GM13976 (cell line): Measurements from ENCODE around the gene MEOX2.

ENCODE experiments used
- DNase-seq: peaks from one replicate; pipeline ENCODE4 v3.0.0; 2012; ENCODE audit warnings: low spot score
- in situ Hi-C: fragments of 300-500 bp; cut with MboI; formaldehyde crosslinking; loops from one replicate; pipeline ENCODE4 v1.12.0; 2022; ENCODE audit warnings: low sequenced_read_pairs, mixed read lengths, inconsistent platforms; ENCODE audit not compliant: unreplicated experiment
- TF ChIP-seq, protein P1 (sequence below): IDR thresholded peaks from 2 replicates; pipeline ENCODE4 v1.5.1; 2012; ENCODE audit warnings: borderline replicate concordance, mild to moderate bottlenecking; ENCODE audit not compliant: insufficient read depth; ENCODE audit errors: extremely low read depth, missing control alignments, control extremely low read depth

MEOX2 gene

GRCh38 chr7:15688279-15688626 lies 1.8 kb upstream of the MEOX2 start:
- TF ChIP-seq, protein P1, sequence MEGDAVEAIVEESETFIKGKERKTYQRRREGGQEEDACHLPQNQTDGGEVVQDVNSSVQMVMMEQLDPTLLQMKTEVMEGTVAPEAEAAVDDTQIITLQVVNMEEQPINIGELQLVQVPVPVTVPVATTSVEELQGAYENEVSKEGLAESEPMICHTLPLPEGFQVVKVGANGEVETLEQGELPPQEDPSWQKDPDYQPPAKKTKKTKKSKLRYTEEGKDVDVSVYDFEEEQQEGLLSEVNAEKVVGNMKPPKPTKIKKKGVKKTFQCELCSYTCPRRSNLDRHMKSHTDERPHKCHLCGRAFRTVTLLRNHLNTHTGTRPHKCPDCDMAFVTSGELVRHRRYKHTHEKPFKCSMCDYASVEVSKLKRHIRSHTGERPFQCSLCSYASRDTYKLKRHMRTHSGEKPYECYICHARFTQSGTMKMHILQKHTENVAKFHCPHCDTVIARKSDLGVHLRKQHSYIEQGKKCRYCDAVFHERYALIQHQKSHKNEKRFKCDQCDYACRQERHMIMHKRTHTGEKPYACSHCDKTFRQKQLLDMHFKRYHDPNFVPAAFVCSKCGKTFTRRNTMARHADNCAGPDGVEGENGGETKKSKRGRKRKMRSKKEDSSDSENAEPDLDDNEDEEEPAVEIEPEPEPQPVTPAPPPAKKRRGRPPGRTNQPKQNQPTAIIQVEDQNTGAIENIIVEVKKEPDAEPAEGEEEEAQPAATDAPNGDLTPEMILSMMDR: no peak
- in situ Hi-C loops: no loop called here
- no peak for DNase-seq

DNA sequence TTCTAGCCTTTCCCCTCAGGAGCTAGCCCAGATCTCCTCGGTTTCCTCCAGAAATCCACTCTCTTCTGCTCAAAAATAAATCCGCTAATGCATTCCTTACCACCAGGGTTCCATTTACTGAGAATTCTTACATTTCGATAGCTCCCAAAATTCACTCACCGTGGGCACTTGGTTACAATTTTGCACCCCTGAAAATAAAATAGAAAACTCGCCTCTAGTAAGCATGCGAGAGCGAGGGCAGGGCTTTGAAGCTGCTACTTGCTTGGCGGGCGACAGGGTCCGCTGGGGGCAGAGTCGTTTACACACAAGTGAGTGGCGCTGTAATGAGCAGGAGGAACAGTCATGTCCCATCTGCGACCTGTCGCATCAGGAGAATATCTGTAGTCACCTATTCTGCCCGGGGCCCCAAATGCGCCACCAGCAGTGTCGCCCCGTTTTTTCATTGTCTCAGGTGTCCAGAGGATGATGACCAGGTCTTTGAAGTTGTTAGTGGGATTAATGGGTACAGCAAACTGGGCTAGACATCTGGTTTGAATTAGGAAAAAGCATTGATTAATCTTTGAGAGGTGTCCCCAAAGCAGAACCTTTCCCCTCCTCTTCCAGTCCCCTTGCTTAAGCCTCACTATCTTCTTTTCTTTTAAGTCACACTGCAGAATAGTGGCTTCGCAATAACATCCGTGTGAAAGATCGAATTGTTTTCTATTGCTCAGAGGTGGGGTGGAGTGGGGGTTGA lies 1.2 kb upstream of the MEOX2 start:
- in situ Hi-C loops: no loop called here
- TF ChIP-seq, protein P1: no peak
- DNase-seq: no peak

DNA sequence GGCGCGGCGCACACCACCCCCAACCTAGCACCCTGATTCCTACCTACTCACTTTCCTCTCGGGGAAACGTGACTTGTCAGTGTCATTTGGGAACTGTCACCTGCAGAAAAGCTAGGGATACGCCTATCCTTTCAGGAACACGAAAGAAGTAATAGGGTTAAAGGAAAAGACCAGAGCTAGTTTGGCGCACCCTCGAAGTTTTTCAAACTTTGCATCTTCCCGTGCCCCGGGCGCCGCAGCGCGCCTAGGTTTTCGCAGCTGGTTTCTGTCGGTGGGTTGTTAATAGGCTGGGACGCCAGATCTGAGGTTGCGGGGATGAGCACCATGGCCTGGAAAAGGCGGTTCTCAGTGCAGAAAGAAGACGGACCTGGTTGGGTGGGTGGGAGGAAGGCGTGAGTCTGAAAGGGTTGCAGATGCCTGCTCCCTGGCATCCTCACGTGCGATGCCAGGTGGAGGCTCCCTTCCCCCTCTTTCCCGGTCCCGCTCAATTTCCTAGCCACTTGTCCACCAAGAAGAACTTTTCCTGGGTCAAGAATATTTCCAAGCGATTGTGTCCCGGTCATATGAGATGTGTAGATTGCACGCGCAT lies 568 bp upstream of the MEOX2 start:
- peak; percentile 8 for DNase-seq
- in situ Hi-C loops: no loop called here
- TF ChIP-seq, protein P1: no peak

DNA sequence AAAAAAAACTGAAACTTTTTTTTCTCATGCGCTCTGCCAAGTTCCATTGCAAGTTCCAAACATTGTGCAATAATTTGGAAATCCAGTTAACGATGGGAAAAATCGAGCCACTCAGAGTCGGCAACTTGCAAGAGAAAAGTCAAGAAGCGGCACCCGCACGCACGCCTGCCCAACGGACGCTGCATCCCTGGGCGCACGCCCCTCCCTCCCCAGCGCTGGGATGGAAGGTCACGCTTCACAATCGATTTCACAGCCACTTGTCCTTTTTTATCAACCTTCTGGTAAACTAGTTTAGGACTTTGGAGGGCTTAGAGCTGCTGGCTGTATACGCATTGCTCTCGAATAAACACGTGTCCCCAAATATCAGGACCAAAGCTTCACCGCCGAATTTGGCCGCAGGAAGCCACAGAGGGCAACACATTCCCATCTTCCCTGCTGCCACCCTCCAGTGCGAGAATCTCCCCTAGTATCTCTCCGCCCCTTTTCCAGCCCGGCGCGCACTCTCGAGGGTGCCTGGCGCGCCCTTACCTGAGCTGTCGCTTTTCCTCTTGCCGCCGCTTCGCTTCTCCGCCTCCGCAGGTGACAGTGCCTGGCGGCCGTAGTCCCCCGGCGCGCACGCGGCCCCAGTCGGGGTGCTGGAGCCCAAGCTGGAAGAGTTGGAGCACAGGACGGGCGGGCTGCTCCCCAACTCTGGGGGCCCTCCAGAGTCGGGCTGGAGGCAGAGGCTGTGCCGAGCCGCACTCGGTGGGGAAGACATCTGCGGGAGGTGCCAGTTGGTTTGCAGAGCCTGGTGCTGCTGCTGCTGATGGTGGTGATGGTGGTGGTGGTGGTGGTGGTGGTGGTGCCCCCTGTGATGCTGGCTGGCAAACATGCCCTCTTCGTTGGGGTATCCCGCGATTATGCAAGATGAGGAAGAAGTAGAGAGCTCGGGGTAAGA lies 857 bp downstream of the MEOX2 start:
- in situ Hi-C loops: no loop called here
- TF ChIP-seq, protein P1: no peak
- DNase-seq: peak; percentile 13

DNA sequence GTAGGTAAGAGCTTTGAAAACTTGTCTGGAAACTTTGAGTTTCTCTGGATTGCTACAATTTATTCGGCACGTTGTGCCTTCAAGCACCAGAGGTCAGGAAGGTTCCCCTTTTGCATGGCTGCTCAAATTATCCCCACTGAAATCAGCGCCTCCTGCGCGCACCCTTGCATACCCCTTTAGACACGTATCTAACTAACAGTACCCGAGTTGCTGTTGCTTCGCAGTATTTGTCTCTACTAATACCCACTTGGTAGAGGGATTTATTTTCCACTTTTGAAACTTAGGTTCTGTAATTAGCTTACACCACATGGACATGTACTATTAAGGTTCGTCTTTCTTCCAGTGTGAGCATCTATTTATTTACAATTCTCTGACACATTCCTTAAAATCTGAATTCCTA lies 1.6 kb downstream of the MEOX2 start:
- DNase-seq: no peak
- in situ Hi-C loops: no loop called here
- TF ChIP-seq, protein P1: no peak

- no peak for DNase-seq
- TF ChIP-seq, protein P1: no peak
- in situ Hi-C loops: no loop called here
Measured at GRCh38 chr7:15684111-15684800, 2.2 kb downstream of the MEOX2 start.
